HG03378 (cell line): Measurements from ENCODE around the gene BRD9.
"Not testable (repeated sequence)": the region's sequence is repeated elsewhere in the genome, so short reads cannot be mapped to it uniquely, and the experiment has no call there.

Source experiments
- ATAC-seq: cut with Tn5 transposase; IDR thresholded peaks from one replicate; pipeline ENCODE4 v1.9.1; 2021; ENCODE audit warnings: mild to moderate bottlenecking, moderate library complexity; ENCODE audit not compliant: unreplicated experiment

The BRD9 gene

DNA sequence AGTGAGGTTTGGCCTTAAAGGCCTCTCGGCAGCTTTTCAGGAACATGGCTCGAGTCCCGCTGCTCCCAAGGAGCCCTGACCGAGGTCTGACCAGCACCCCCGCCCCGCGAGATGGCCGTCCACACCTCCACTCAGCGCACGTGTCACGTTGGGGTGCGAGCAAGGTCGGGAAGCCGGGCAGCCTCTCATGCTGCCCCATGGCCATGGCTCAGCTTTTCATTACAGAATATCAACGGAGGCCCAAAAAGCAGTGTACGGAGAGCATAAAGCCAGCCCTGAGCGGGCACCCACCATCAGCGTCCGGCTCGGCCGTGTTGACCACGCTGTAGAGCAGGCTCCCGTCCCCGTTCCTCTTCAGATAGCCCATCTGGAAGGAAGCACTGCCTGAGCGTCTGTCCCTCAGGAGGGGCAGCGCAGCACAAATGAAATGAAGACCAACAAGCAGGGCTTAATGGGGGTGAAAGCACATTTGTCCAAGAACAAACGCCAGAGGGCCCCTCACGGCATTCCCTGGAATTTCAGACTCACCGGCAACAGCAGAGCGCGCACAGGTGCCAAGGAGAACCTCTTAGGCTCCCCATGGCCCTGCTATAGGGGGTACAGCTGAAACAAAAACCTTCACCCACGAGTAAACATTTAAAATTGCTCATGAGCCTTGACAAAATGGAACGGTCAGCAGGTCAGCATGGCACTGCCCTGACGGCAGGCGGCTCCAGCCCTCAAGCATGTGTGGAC lies 11.6 kb downstream of the BRD9 start:
- ATAC-seq: no peak

DNA sequence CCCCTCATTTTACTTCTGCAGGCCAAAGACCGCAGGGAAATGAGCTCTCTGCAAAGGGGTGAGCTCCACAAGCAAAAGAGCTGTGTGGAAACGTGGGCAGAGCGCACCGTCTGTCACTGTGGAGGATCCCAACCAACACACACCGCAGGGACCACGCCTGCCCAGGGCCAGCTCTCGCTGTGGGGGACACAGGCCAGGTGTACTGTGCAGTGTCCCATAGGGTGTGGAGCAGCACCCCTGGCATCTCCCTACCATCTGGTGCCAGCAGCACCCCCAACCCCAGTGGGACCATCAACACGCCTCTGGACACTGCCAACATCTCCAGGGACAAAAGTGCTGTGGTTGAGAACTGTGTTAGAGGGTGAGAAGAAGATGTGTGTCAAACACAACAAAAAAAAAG lies 13.9 kb downstream of the BRD9 start:
- ATAC-seq: not testable (repeated sequence)

DNA sequence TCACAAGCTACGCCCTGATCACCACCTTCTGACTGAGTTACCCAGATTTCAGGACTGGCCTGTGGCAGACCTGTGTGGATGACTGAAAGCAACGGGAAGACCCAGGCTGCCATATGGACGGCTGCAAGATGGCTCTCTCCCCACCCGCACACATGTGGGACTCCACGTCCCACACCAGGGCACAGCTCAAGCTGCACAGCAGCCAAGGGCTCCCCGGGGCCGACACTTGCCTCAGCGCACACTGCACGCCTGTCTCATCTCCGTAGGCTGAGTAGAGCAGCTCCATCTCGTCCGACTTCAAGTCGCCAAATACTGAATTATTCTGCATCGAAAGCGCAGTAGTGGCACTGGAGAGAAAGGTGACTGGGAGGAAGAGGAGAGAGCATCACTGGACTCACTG lies 14.5 kb downstream of the BRD9 start:
- no peak for ATAC-seq

DNA sequence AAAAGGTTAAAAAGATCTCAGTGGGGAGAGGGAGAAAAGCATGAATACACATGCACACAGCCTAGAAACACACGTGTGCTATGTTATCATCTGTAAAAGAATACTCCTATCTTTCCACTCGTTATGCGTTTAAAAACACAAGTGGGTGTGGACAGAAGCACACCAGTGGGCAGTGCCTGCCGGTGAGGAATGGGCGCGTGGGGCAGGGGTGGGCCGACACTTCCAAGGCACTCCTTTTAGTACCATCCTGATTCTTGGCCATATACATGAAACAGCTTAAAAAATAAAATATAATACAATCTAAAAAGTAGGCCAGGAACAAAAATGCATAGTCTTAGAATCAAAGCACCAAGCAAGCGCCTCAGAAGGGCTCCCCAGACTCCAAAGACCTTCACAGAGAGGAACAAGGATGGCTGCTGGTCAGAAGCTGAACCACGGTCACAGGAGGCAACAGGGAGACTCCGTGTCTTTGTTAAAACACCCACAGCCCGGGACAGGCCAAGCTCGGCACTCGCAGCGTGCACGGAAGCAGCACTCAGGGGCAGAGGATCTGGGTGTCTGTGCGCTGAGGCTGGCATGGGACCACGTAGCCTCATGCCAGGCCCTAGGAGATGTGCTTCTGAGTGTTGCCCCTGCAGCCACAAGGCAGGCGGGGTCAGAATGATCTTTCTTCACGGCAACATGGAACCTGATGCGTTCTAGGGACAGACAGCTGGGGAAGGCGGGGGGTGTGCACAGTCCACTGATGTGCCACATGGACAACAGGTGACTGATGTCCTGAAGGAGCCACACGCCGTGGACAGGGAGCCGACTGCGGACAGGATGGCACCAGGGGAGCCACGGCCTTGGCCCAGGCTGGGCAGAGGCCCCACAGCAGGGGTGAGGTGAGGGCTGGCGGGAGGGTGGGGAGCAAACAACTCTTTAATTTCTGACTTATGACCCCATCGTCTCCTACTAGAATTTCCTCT lies 15.9 kb downstream of the BRD9 start:
- ATAC-seq: no peak

DNA sequence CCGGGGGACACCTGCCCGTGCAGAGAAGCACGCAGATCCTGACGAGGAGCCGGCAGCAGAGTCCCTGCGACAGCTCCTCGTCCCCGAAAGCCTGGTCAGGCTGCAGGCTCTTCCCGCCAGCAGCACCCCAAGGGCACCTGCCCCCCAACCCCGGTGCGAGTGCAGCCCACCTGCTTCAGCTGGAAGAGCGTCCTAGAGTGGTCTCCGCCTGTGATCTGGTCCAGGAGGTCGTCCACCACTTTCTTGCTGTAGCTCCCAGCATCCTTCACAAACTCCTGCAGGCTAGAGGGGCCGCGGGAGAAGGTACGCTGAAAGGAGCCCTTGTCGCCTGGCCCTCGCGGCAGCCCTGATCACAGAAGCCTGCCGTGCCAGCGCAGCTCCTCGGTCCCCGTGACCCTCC lies 16.7 kb downstream of the BRD9 start:
- no peak for ATAC-seq

DNA sequence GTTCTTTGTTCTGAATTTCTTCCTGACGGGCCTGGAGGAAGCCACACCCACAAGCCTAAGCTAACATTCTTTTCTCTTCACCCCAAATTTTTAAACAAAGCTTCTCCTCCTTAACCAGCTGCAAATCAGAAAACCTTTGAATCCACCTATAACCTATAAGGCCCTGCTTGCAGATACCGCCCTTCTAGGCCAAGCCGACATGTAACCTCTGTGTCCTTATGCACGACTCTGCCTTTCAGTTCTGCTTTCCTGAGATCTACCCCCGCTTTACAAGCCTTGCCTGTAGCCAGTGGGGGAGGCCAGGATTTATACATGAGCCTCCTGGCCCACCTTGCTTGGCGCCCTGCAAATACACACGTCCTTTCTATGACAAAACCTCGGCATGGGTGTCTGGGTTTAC lies 19.3 kb downstream of the BRD9 start:
- no peak for ATAC-seq

DNA sequence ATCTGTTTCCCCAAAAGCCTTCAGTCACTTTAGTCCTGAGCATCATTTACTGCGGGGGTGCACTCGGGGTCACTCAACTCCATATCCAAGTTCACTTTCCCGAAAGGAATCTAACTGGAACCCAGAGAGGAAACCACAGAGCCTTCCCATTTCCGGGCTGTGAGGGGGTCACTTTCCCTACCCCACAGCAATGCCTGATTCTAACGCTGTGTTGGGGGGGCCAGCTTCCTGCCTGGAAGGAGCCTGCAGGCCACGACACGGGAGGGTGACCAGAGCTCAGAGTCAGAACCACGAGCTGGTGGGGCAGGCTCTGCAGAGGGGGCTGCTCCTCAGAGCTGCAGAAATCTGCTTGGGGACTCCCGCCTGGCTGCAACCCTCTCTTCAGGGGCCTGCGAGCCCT lies 20.3 kb downstream of the BRD9 start:
- no peak for ATAC-seq

DNA sequence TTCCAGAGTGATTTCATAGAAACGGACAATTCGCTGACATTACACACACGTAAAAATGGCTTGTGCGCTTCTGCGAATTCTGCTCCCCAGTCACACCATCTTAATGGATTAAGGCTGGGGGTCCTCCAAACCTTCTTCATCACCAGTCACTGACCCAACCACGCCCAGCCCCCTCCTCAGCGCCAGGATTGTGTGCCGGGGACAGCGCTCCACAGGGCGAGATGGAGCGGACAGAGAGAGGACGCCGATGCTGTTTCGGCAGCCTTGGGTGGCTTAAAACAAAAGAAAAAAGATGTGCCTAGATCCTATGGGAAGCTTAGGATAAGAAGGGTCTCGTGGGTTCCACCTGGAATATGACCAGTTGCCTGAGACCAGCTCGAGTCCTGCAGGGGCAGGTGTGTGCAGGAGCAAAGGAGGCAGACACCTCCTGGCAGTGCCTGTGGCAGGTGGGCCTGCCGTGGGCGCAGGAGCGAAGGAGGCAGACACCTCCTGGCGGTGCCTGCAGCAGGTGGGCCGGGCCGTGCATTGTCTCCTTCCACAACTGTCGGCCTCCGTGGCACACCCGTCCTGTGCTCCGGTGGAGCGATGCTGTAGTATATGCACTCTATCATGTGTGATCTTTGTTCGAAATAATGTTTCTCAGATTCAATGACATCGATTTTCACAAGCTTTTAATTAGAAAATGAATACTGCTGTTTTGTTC lies 20.9 kb downstream of the BRD9 start:
- ATAC-seq: no peak

DNA sequence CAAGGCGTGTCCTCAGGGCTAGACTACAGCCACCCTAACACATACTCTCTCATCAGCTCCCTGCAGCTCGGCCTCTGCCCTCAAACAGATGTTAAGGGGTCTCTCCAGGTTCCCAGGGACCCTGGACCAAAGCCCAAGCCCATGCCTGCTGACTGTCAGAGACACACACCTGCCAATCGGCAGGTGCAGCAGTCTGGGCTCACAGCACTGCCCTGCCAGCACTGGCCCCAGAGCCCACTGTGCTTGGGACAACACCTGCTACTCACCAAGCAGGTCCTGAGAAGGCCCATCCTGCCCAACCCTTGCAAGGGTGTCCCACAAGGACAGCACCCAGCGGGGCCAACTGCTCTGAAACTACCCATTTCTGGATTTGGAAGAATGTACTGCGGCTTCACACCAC lies 21.6 kb downstream of the BRD9 start:
- no peak for ATAC-seq

DNA sequence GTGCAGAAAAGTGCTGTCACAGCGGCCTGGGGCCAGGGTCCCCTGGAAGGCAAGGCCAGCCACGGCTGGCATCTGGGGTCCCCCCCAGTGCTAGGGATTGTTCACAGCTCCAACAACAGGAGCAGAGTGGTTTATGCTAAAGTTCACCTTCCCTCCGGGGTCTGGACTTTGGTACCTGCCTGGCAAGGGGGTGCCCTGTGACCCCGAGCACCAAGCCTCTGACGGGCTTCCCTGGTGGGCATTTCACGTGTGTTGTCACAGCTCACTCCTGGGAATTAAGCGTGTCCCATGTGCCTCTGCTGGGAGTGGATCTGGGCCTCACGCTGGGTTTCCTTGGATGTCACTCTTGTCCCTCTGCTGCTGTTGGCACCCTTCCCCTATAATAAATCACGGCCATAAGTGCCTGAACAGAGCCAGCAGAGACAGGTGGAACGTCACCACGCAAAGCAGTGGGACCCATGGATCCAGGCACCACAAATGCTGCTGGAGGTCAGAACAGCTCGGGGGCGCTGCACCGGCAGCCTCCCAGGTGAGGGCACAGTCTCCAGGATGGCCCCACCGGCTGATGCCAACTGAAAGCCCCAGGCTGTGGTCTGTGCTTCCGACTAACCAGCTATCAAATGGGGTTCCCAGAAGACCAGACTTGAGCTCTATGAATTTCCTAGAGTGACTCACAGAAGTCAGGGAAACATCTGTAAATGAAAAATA lies 24.0 kb downstream of the BRD9 start:
- ATAC-seq: no peak

DNA sequence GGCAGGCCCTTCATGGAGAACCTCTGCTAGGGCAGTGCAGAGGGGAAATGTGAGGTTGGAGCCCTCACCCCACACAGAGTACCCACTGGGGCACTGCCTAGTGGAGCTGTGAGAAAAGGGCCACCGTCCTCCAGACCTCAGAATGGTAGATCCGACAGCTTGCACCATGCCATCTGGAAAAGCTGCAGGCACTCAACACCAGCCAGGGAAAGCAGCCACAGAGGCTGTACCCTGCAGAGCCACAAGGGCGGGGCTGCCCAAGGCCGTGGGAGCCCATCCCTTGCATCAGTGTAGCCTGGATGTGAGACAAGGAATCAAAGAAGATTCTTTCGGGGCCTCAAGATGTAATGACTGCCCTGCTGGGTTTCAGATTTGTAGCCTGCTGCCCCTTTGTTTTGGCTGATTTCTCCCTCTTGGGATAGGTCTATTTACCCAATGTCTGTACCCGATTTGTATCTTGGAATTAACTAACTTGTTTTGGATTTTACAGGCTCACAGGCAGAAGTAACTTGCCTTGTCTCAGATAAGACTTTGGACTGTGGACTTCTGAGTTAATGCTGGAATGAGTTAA lies 25.2 kb downstream of the BRD9 start:
- ATAC-seq: no peak

DNA sequence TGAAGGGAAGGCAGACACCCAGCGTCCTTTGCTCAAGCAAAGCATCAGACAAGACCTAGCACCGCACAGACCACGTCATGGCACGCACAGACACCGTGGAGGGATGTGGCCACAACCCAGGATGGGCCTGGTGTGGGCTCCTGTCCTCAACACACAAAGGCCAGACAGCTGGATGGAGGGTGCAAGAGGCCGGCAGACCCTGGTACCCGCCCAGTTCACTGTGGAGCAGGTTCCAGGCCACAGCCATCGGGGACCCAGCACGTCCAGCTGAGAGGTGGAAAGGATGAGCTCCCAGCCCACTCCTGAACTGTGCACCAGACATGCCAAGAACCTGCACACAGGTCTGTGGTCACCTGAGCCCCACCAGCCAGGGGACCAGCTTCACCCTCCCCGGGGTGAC lies 26.8 kb downstream of the BRD9 start:
- ATAC-seq: no peak

DNA sequence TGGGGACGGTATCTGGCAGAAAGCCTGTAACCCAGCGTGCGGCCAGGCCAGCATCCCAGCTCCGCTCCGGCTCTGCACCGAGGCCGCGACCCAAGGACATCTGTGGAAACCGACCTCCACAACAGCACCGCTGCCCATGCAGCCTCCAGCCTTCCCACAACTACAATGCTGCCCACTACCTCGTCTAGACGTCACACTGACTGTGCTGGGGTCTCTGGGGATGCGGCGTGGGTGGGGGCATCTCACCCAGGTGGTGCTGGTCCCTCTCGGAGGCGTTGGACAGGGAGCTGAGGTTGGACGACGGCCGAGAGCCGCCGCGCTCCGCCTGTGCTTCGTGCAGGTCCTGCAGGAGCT lies 27.5 kb downstream of the BRD9 start:
- ATAC-seq: no peak

DNA sequence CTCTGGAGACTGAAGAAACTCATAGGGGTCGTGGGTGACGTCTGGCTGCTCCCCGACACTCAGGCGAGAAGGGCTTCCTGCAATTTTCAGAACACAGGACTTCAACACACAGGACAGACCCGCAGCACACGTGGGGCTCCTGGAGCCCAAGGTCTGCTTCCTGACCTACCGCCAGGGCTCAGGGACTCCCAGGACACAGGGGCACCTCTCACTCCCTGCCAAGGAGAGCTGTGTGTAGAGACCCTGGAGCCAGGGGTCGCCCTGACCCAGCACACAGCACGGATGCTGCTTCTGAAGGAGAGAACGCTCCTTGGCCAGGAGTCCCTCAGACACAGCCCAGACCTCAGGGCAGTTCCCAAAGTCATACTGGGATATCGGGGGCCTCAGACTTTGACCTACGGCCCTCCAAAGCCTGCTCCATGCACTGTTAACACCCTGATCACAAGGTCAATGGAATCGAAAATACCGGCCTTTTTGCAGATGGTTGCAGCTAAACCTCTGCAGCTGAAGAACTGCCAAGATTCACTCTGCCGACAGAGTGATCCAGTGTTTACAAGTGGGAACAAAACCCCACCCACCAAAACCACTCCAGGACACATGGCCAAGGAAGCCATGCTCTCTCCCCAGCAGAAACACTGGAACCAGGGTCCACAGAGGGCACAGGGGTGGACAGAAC lies 28.0 kb downstream of the BRD9 start:
- no peak for ATAC-seq

DNA sequence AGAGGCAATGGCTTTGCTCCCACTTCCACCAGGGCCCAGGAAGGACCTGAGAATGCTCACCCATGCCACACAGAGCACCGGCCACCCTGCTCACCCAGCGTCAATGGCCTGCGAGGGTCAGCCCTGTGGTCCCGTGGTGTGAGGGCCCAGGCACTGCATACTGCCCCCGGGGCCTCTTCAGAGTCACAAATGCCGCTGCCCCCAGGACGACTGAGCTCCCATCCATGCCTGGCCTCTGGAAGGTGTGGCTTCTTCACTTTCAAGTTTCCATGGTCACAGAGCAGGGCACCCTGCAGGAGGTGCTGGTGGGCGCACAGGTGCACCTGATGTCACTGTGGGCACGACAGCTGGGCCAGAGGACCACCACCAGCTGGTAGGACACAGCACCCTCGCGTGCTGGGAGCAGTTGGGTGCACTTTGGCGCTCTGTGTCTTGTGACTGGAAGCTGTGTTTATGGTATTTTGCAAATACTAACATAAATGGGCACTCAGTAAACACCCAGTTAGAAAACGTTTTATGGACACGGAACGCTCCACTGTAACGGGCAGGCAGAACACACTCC lies 29.3 kb downstream of the BRD9 start:
- no peak for ATAC-seq

DNA sequence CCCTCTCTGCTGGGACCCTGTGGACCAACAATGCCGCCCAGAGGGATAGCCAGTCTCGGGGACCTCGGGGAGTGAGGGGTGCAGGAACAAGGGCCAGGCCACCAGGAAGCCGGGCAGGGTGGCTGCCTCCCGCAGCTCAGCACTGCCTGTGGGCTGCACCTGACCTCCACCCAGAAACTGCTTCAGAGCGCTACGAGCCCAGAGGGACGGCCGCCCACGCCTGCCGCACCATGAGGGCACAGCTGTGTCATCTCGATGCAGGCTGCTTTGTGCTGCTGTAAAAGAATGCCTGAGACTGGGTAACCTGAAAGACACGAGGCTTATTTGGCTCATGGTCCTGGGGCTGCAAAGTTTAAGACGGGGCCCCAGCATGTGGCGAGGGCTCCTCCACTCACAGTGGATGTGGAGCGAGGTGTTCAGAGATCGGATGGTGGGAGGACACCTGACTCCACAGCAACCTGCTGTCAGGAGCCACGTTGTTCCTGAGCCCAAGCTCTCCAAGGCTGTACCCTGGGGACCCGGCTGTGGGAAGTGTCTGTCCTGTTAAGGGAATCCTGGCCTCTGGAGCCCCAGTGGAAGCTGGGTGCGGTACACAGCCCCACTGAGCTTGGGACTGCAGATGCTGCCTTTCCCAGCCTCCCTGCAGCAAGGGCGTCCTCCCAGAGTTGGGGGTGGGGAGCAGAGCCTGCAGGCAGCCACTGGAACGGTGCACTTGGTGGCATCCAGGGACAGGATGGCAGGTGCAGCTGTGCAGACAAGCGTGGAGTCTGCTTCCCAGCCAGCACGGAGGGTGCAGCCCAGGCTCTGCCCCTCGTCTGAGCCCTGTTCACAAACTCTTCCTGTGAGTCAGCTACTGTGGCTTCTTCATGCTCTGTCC lies 30.0 kb downstream of the BRD9 start:
- ATAC-seq: no peak

DNA sequence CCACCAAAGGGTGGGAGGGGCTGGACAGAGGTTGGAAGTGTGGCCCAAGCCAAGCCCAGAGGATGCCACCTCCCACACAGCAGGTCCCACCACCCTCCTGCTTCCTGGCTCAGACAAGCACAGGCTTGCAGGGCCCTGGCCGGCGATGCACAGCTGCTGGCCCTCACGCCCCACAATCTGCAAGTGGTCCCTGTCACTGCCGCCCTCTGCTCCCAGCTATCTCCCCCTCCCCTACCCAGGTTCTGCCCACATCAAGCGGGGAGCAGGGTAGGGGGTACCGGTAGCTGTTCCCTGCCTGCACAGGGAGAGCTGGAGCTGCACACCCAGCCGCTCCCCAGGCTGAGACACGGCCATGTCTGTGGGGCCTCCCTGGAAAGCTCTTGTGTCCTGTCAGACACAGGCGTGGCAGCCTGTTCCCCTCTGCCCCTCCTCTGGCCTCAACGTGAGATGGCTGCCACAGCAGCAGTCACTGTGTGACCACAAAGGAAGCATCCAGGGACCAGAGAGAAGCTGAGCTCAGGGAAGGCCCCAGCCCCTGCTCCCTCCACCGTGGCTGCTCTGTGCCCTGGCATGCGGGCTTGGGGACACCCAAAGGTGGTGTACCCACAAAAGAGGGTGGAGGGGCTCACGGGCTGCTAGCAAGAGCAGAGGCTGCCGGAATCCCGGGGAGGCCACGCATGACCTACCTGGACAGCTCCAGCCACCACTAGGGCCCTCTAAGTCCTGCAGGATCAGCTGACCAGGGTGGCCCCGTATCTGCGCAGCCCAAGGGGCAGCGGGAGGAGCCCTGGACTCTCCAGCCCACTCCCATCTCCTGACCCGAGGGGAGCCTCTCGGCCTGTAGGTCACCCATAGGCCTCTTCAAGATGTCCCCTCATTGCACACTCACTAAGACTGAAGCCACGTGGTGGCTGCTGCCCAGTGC lies 30.9 kb downstream of the BRD9 start:
- ATAC-seq: no peak
